ENCODE results near the gene TNFSF15. TPM values are rescaled to one million over a fixed set of nuclear protein-coding genes. Genes with fewer than 3 reads are reported as not detected.
A peak's percentile ranks its signal among the peaks of the same experiment; 100 is the strongest.

Gene TNFSF15
- total RNA-seq, 1 donor from 2014 or later = not detected

GRCh38 chr9:114774524-114774923 lies 31.3 kb downstream of the TNFSF15 start:
- no peak for TF ChIP-seq CTCF (IDR thresholded peaks at IDR 0.05; ENCODE audit: insufficient read depth, low read length, severe bottlenecking)
- Histone ChIP-seq H3K27me3 (ENCODE audit: control insufficient read depth, insufficient read depth, low read length) (peaks cover 15% of the 10 kb centered on the region), H3K36me3 (ENCODE audit: control insufficient read depth, insufficient read depth, low read length) (no peaks in the 10 kb centered on the region), H3K4me3 (ENCODE audit: low read depth, low read length) (no peak overlapping the region)
- FAIRE-seq = no peak
- no peak for DNase-seq (ENCODE audit: low read depth)

GRCh38 chr9:114771889-114772288 lies 34.0 kb downstream of the TNFSF15 start:
- no peaks in the 10 kb centered on the region for H3K36me3 ChIP-seq (ENCODE audit: control insufficient read depth, insufficient read depth, low read length)
- peaks cover 15% of the 10 kb centered on the region for H3K27me3 ChIP-seq (ENCODE audit: control insufficient read depth, insufficient read depth, low read length)
- H3K4me3 ChIP-seq (ENCODE audit: low read depth, low read length) = no peak overlapping the region
- FAIRE-seq (no peak), DNase-seq (ENCODE audit: low read depth) (peak; percentile 65)
- TF ChIP-seq CTCF (IDR thresholded peaks at IDR 0.05; ENCODE audit: insufficient read depth, low read length, severe bottlenecking) = no peak

- Histone ChIP-seq H3K36me3 (ENCODE audit: control insufficient read depth, insufficient read depth, low read length) (no peaks in the 10 kb centered on the region), H3K27me3 (ENCODE audit: control insufficient read depth, insufficient read depth, low read length) (peaks cover 14% of the 10 kb centered on the region), H3K4me3 (ENCODE audit: low read depth, low read length) (no peak overlapping the region)
- FAIRE-seq (no peak), DNase-seq (ENCODE audit: low read depth) (no peak)
- no peak for TF ChIP-seq CTCF (IDR thresholded peaks at IDR 0.05; ENCODE audit: insufficient read depth, low read length, severe bottlenecking)
These were observed 34.8 kb downstream of the TNFSF15 start for GRCh38 chr9:114770991-114771390.

GRCh38 chr9:114769624-114770023 lies 36.2 kb downstream of the TNFSF15 start:
- DNase-seq (ENCODE audit: low read depth) (peak; percentile 21), FAIRE-seq (no peak)
- no peaks in the 10 kb centered on the region for H3K36me3 ChIP-seq (ENCODE audit: control insufficient read depth, insufficient read depth, low read length)
- no peak overlapping the region for H3K4me3 ChIP-seq (ENCODE audit: low read depth, low read length)
- TF ChIP-seq CTCF (IDR thresholded peaks at IDR 0.05; ENCODE audit: insufficient read depth, low read length, severe bottlenecking) = no peak
- H3K27me3 ChIP-seq (ENCODE audit: control insufficient read depth, insufficient read depth, low read length) = peaks cover 19% of the 10 kb centered on the region

- DNase-seq (ENCODE audit: low read depth) (no peak), FAIRE-seq (no peak)
- Histone ChIP-seq H3K4me3 (ENCODE audit: low read depth, low read length) (no peak overlapping the region), H3K36me3 (ENCODE audit: control insufficient read depth, insufficient read depth, low read length) (no peaks in the 10 kb centered on the region), H3K27me3 (ENCODE audit: control insufficient read depth, insufficient read depth, low read length) (peaks cover 33% of the 10 kb centered on the region)
- TF ChIP-seq CTCF (IDR thresholded peaks at IDR 0.05; ENCODE audit: insufficient read depth, low read length, severe bottlenecking) = no peak
These were observed 42.6 kb downstream of the TNFSF15 start for GRCh38 chr9:114763220-114763619.

GRCh38 chr9:114761523-114761922 lies 44.3 kb downstream of the TNFSF15 start:
- Histone ChIP-seq H3K36me3 (ENCODE audit: control insufficient read depth, insufficient read depth, low read length) (no peaks in the 10 kb centered on the region), H3K27me3 (ENCODE audit: control insufficient read depth, insufficient read depth, low read length) (peaks cover 28% of the 10 kb centered on the region), H3K4me3 (ENCODE audit: low read depth, low read length) (no peak overlapping the region)
- no peak for DNase-seq (ENCODE audit: low read depth)
- no peak for TF ChIP-seq CTCF (IDR thresholded peaks at IDR 0.05; ENCODE audit: insufficient read depth, low read length, severe bottlenecking)
- FAIRE-seq = no peak
